WTC11 (cell line): ENCODE data around the gene FAM78B. TPM values are rescaled to one million over a fixed set of nuclear protein-coding genes. Genes with fewer than 3 reads are reported as not detected.

Experiments
- ATAC-seq: fragments of 200-7000 bp; cut with Tn5 transposase; 2 replicates; pipeline ENCODE4 v1.10.0; 2021; ENCODE audit warnings: mild to moderate bottlenecking, moderate library complexity
- CTCF ChIA-PET: fragments of 300-600 bp; sonication (Branson Sonifier 250); formaldehyde crosslinking; loops from one replicate; lab custom pipeline; 2021; ENCODE audit warnings: antibody characterized with exemption; lab: Charles Lee
- POLR2A ChIA-PET: fragments of 350-600 bp; sonication (Branson Sonifier 250); formaldehyde crosslinking; loops from one replicate; lab custom pipeline; 2021; ENCODE audit warnings: antibody characterized with exemption; lab: Charles Lee
- DNase-seq: peaks from one replicate; pipeline ENCODE4 v3.0.0; 2021; ENCODE audit warnings: low spot score
- H3K27ac Mint-ChIP-seq: 2 replicates; pipeline ENCODE4 v1.8.0; 2021; ENCODE audit warnings: mixed read lengths
- H3K27me3 Mint-ChIP-seq: 2 replicates; pipeline ENCODE4 v1.8.0; 2021; ENCODE audit warnings: low read depth, mild to moderate bottlenecking, moderate library complexity, mixed read lengths
- H3K36me3 Mint-ChIP-seq: 2 replicates; pipeline ENCODE4 v1.8.0; 2021; ENCODE audit warnings: mixed read lengths
- H3K4me1 Mint-ChIP-seq: 2 replicates; pipeline ENCODE4 v1.8.0; 2022; ENCODE audit warnings: mixed read lengths
- H3K4me3 Mint-ChIP-seq: 2 replicates; pipeline ENCODE4 v1.8.0; 2021; ENCODE audit warnings: mild to moderate bottlenecking, moderate library complexity, mixed read lengths
- H3K9me3 Mint-ChIP-seq: 2 replicates; pipeline ENCODE4 v1.8.0; 2021; ENCODE audit warnings: mixed read lengths
- CREB1 ChIP-seq: sonication (generic); formaldehyde crosslinking; IDR thresholded peaks from 2 replicates; pipeline ENCODE4 v1.8.0; 2023; ENCODE audit warnings: mild to moderate bottlenecking, missing genetic modification reagents
- CREM ChIP-seq: sonication (generic); formaldehyde crosslinking; IDR thresholded peaks from 2 replicates; pipeline ENCODE4 v1.8.1; 2022; ENCODE audit warnings: mild to moderate bottlenecking, missing genetic modification reagents, moderate library complexity
- ELF4 ChIP-seq: sonication (generic); formaldehyde crosslinking; IDR thresholded peaks from 2 replicates; pipeline ENCODE4 v1.8.1; 2022; ENCODE audit warnings: low read depth, mild to moderate bottlenecking, moderate library complexity, missing genetic modification reagents
- ESRRA ChIP-seq: sonication (generic); formaldehyde crosslinking; IDR thresholded peaks from 2 replicates; pipeline ENCODE4 v1.8.1; 2022; ENCODE audit warnings: mild to moderate bottlenecking, missing genetic modification reagents, borderline replicate concordance
- MXD4 ChIP-seq: fragments of 250-450 bp; sonication (Bioruptor Pico); IDR thresholded peaks from 2 replicates; pipeline ENCODE4 v1.8.0; 2021; ENCODE audit warnings: mild to moderate bottlenecking, moderate library complexity, borderline replicate concordance
- NR3C1 ChIP-seq: sonication (generic); formaldehyde crosslinking; conservative IDR thresholded peaks from 2 replicates; pipeline ENCODE4 v1.8.1; 2023; ENCODE audit warnings: low read depth, mild to moderate bottlenecking, missing genetic modification reagents
- PRRX2 ChIP-seq: fragments of 250-450 bp; sonication (Bioruptor Pico); IDR thresholded peaks from 2 replicates; pipeline ENCODE4 v1.8.0; 2021; ENCODE audit warnings: mild to moderate bottlenecking
- TEAD1 ChIP-seq: sonication (generic); formaldehyde crosslinking; IDR thresholded peaks from 2 replicates; pipeline ENCODE4 v1.8.0; 2022; ENCODE audit warnings: mild to moderate bottlenecking, missing genetic modification reagents
- ZNF219 ChIP-seq: sonication (generic); formaldehyde crosslinking; IDR thresholded peaks from 2 replicates; pipeline ENCODE4 v1.8.0; 2023; ENCODE audit warnings: missing genetic modification reagents, mild to moderate bottlenecking, borderline replicate concordance
- ZNF232 ChIP-seq: sonication (generic); formaldehyde crosslinking; IDR thresholded peaks from 2 replicates; pipeline ENCODE4 v1.8.0; 2022; ENCODE audit warnings: mild to moderate bottlenecking, missing genetic modification reagents
- ZNF263 ChIP-seq: sonication (generic); formaldehyde crosslinking; IDR thresholded peaks from 2 replicates; pipeline ENCODE4 v1.8.1; 2022; ENCODE audit warnings: low read depth, mild to moderate bottlenecking, moderate library complexity, missing genetic modification reagents
- ZNF317 ChIP-seq: sonication (generic); formaldehyde crosslinking; IDR thresholded peaks from 2 replicates; pipeline ENCODE4 v1.8.1; 2023; ENCODE audit warnings: low read depth, mild to moderate bottlenecking, moderate library complexity, missing genetic modification reagents, borderline replicate concordance
- ZNF416 ChIP-seq: fragments of 250-450 bp; sonication (Bioruptor Pico); IDR thresholded peaks from 2 replicates; pipeline ENCODE4 v1.9.0; 2021; ENCODE audit warnings: mild to moderate bottlenecking, inconsistent platforms
- ZNF423 ChIP-seq: fragments of 250-450 bp; sonication (Bioruptor Pico); IDR thresholded peaks from 2 replicates; pipeline ENCODE4 v2.1.2; 2022; ENCODE audit warnings: mild to moderate bottlenecking, moderate library complexity
- ZNF671 ChIP-seq: fragments of 250-450 bp; sonication (Bioruptor Pico); IDR thresholded peaks from 2 replicates; pipeline ENCODE4 v1.8.0; 2021; ENCODE audit warnings: mild to moderate bottlenecking
- total RNA-seq: library from RNA; stranded (reverse); gene quantifications from 3 replicates; pipeline ENCODE4 v1.2.3, GENCODE V29; 2021
- TF ChIP-seq, protein P1 (sequence below): fragments of 250-450 bp; sonication (Bioruptor Pico); IDR thresholded peaks from 2 replicates; pipeline ENCODE4 v1.9.0; 2021; ENCODE audit warnings: mild to moderate bottlenecking
- TF ChIP-seq, protein P2 (sequence below): sonication (generic); formaldehyde crosslinking; IDR thresholded peaks from 2 replicates; pipeline ENCODE4 v1.8.0; 2022; ENCODE audit warnings: mild to moderate bottlenecking, missing genetic modification reagents
- TF ChIP-seq, protein P3 (sequence below): sonication (generic); formaldehyde crosslinking; IDR thresholded peaks from 2 replicates; pipeline ENCODE4 v1.8.0; 2022; ENCODE audit warnings: mild to moderate bottlenecking, missing genetic modification reagents
- TF ChIP-seq, protein P4 (sequence below): fragments of 250-450 bp; sonication (Bioruptor Pico); IDR thresholded peaks from 2 replicates; pipeline ENCODE4 v1.8.0; 2021; ENCODE audit warnings: mild to moderate bottlenecking
- TF ChIP-seq, protein P5 (sequence below): sonication (generic); formaldehyde crosslinking; IDR thresholded peaks from 2 replicates; pipeline ENCODE4 v1.8.1; 2023; ENCODE audit warnings: mild to moderate bottlenecking, missing genetic modification reagents, moderate library complexity
- TF ChIP-seq, protein P6 (sequence below): sonication (generic); formaldehyde crosslinking; IDR thresholded peaks from 2 replicates; pipeline ENCODE4 v1.8.1; 2023; ENCODE audit warnings: mild to moderate bottlenecking, missing genetic modification reagents
- TF ChIP-seq, protein P7 (sequence below): sonication (generic); formaldehyde crosslinking; IDR thresholded peaks from 2 replicates; pipeline ENCODE4 v1.8.0; 2023; ENCODE audit warnings: missing genetic modification reagents

Gene FAM78B
- total RNA-seq, 1 experiment from 2014 or later, result 2.6 TPM

DNA sequence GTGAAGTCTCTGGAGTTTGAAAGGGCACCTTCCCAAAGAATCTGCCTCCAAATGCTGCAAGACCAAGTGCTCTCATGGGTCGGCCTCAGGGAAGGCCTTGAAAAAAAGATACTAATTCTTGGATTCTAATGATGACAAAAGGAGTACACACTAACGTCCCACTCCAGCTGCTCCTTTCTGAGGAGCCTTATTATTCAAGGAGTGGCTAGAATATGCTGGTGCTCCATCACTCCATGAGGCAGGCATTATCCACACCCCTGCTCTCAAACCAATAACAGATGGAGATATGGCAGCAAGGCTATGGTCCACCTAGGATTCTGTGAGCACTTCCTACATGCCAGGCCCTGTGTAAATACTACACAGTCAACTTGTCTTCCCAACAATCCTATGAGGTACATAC, 54.4 kb downstream of the FAM78B start:
- no peaks in the 10 kb centered on the region for H3K4me1 Mint-ChIP-seq
- DNase-seq (no peak), ATAC-seq (no peak)
- ChIA-PET POLR2A (no interaction called here), CTCF (no interaction called here)
- TF ChIP-seq, protein P1, sequence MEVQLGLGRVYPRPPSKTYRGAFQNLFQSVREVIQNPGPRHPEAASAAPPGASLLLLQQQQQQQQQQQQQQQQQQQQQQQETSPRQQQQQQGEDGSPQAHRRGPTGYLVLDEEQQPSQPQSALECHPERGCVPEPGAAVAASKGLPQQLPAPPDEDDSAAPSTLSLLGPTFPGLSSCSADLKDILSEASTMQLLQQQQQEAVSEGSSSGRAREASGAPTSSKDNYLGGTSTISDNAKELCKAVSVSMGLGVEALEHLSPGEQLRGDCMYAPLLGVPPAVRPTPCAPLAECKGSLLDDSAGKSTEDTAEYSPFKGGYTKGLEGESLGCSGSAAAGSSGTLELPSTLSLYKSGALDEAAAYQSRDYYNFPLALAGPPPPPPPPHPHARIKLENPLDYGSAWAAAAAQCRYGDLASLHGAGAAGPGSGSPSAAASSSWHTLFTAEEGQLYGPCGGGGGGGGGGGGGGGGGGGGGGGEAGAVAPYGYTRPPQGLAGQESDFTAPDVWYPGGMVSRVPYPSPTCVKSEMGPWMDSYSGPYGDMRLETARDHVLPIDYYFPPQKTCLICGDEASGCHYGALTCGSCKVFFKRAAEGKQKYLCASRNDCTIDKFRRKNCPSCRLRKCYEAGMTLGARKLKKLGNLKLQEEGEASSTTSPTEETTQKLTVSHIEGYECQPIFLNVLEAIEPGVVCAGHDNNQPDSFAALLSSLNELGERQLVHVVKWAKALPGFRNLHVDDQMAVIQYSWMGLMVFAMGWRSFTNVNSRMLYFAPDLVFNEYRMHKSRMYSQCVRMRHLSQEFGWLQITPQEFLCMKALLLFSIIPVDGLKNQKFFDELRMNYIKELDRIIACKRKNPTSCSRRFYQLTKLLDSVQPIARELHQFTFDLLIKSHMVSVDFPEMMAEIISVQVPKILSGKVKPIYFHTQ (CRISPR knock-in tag), result no peak
- no peak for TF ChIP-seq ELF4 (CRISPR knock-in tag)
- no peak for TF ChIP-seq CREM
- TF ChIP-seq, protein P2, sequence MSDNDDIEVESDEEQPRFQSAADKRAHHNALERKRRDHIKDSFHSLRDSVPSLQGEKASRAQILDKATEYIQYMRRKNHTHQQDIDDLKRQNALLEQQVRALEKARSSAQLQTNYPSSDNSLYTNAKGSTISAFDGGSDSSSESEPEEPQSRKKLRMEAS (CRISPR knock-in tag), result no peak
- no peak for TF ChIP-seq ZNF219 (CRISPR knock-in tag)
- TF ChIP-seq ZNF317 (CRISPR knock-in tag), result no peak
- TF ChIP-seq, protein P3, sequence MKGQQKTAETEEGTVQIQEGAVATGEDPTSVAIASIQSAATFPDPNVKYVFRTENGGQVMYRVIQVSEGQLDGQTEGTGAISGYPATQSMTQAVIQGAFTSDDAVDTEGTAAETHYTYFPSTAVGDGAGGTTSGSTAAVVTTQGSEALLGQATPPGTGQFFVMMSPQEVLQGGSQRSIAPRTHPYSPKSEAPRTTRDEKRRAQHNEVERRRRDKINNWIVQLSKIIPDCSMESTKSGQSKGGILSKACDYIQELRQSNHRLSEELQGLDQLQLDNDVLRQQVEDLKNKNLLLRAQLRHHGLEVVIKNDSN (CRISPR knock-in tag), result no peak
- no peak for TF ChIP-seq PRRX2 (CRISPR knock-in tag)
- TF ChIP-seq NR3C1 (CRISPR knock-in tag), result no peak
- TF ChIP-seq CREB1, result no peak
- no peak for TF ChIP-seq ZNF416
- no peak overlapping the region for H3K27ac Mint-ChIP-seq
- no peaks in the 10 kb centered on the region for H3K36me3 Mint-ChIP-seq
- no peaks in the 10 kb centered on the region for H3K9me3 Mint-ChIP-seq
- H3K4me3 Mint-ChIP-seq, result no peak overlapping the region
- H3K27me3 Mint-ChIP-seq, result no peaks in the 10 kb centered on the region; the same call in 1 of the 2 replicates

DNA sequence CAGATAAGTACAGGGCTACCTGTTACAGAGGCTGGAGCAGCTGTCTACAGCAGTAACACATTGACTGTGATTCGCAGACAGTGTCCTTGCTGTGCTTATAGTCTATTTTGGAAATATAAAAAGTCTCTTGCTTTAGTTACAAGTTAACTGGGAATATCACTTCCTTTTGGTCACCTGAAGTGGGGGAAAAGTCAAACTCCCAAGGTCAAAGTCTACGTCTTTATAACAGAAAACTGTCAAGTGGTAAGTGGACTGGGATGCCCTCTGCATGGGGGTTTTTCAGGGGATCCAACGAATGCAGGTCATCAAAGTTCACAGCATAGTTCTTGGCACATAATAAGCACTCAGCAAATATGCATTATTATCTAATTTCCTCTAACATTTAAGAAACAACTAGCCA, 55.4 kb downstream of the FAM78B start:
- TF ChIP-seq, protein P4, sequence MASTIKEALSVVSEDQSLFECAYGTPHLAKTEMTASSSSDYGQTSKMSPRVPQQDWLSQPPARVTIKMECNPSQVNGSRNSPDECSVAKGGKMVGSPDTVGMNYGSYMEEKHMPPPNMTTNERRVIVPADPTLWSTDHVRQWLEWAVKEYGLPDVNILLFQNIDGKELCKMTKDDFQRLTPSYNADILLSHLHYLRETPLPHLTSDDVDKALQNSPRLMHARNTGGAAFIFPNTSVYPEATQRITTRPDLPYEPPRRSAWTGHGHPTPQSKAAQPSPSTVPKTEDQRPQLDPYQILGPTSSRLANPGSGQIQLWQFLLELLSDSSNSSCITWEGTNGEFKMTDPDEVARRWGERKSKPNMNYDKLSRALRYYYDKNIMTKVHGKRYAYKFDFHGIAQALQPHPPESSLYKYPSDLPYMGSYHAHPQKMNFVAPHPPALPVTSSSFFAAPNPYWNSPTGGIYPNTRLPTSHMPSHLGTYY, result no peak
- TF ChIP-seq ZNF263 (no peak), ZNF232 (CRISPR knock-in tag) (no peak), ZNF423 (CRISPR knock-in tag) (no peak), NR3C1 (CRISPR knock-in tag) (no peak), ZNF671 (CRISPR knock-in tag) (no peak), MXD4 (no peak), TEAD1 (CRISPR knock-in tag) (no peak), ESRRA (no peak)
- TF ChIP-seq, protein P5, sequence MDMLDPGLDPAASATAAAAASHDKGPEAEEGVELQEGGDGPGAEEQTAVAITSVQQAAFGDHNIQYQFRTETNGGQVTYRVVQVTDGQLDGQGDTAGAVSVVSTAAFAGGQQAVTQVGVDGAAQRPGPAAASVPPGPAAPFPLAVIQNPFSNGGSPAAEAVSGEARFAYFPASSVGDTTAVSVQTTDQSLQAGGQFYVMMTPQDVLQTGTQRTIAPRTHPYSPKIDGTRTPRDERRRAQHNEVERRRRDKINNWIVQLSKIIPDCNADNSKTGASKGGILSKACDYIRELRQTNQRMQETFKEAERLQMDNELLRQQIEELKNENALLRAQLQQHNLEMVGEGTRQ (CRISPR knock-in tag), result no peak
- TF ChIP-seq, protein P6, sequence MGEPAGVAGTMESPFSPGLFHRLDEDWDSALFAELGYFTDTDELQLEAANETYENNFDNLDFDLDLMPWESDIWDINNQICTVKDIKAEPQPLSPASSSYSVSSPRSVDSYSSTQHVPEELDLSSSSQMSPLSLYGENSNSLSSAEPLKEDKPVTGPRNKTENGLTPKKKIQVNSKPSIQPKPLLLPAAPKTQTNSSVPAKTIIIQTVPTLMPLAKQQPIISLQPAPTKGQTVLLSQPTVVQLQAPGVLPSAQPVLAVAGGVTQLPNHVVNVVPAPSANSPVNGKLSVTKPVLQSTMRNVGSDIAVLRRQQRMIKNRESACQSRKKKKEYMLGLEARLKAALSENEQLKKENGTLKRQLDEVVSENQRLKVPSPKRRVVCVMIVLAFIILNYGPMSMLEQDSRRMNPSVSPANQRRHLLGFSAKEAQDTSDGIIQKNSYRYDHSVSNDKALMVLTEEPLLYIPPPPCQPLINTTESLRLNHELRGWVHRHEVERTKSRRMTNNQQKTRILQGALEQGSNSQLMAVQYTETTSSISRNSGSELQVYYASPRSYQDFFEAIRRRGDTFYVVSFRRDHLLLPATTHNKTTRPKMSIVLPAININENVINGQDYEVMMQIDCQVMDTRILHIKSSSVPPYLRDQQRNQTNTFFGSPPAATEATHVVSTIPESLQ (CRISPR knock-in tag), result no peak
- TF ChIP-seq, protein P7, sequence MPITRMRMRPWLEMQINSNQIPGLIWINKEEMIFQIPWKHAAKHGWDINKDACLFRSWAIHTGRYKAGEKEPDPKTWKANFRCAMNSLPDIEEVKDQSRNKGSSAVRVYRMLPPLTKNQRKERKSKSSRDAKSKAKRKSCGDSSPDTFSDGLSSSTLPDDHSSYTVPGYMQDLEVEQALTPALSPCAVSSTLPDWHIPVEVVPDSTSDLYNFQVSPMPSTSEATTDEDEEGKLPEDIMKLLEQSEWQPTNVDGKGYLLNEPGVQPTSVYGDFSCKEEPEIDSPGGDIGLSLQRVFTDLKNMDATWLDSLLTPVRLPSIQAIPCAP (CRISPR knock-in tag), result no peak
- TF ChIP-seq, all 79 proteins: peak for 0
- no peaks in the 10 kb centered on the region for H3K4me1 Mint-ChIP-seq
- H3K27me3 Mint-ChIP-seq, result no peaks in the 10 kb centered on the region; the same call in 1 of the 2 replicates
- ChIA-PET POLR2A (no interaction called here), CTCF (interaction anchor here (1.1 kb wide), 1 partner anchor 12 kb away, joined by 4 read pairs; no protein-coding TSS in a partner anchor)
- no peak overlapping the region for H3K27ac Mint-ChIP-seq
- DNase-seq, result no peak
- H3K4me3 Mint-ChIP-seq, result no peak overlapping the region
- H3K9me3 Mint-ChIP-seq, result no peaks in the 10 kb centered on the region
- no peaks in the 10 kb centered on the region for H3K36me3 Mint-ChIP-seq
- no peak for ATAC-seq
